GM12872 (cell line): ENCODE results near the gene RTP2.

Experiments
- TF ChIP-seq, protein P1 (sequence below): IDR thresholded peaks from 3 replicates; pipeline ENCODE4 v1.5.1; 2011; ENCODE audit warnings: low read depth, mild to moderate bottlenecking, low read length, moderate library complexity; ENCODE audit not compliant: insufficient read depth

Gene RTP2

DNA sequence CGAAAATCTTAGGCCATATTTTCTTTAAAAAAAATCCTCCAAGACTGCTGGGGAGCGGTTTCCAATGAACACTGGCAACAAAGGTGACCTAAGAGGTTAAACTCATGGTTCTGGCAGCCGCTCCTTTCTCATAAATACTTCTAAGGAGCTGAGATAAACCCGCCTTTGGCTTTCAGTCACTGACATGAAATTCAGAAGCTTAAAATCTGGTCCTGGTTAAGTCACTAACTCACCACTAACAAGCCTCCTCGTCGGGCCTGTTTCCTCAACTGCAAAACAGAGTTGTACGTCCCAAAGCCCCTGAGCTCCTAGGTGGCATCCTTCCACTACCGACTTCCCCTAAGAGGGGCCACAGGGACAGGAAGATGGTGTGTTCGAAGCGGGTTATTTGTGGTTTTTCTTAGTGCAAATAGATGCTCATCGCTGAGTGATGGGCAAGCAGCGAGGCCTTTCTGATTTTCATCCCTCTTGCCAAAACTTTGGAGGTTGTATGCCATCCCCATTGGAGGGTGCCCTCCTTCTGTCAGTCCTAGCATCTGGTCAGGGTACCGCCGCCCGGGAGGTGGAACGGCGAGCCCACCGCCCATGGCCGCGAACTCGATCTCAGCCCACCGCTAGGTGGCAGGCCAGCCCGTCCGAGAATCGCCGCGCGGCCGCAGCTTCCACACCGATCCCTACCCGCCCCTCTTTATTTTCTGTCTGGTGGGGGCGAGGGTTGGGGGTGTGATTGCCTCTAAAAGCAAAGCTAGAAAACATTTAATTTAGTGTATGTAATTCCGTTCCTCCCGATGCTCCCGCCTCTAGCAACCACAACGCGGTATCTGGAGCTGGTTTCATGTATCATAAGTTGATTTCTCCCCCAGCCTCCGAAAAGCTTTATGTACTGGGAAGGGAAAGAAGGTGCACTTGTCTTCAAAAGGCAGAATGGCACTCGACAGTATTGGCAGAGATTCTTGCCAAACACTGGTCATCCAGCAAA is 38.4 kb upstream of the RTP2 start:
- TF ChIP-seq, protein P1, sequence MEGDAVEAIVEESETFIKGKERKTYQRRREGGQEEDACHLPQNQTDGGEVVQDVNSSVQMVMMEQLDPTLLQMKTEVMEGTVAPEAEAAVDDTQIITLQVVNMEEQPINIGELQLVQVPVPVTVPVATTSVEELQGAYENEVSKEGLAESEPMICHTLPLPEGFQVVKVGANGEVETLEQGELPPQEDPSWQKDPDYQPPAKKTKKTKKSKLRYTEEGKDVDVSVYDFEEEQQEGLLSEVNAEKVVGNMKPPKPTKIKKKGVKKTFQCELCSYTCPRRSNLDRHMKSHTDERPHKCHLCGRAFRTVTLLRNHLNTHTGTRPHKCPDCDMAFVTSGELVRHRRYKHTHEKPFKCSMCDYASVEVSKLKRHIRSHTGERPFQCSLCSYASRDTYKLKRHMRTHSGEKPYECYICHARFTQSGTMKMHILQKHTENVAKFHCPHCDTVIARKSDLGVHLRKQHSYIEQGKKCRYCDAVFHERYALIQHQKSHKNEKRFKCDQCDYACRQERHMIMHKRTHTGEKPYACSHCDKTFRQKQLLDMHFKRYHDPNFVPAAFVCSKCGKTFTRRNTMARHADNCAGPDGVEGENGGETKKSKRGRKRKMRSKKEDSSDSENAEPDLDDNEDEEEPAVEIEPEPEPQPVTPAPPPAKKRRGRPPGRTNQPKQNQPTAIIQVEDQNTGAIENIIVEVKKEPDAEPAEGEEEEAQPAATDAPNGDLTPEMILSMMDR: peak; percentile 85

DNA sequence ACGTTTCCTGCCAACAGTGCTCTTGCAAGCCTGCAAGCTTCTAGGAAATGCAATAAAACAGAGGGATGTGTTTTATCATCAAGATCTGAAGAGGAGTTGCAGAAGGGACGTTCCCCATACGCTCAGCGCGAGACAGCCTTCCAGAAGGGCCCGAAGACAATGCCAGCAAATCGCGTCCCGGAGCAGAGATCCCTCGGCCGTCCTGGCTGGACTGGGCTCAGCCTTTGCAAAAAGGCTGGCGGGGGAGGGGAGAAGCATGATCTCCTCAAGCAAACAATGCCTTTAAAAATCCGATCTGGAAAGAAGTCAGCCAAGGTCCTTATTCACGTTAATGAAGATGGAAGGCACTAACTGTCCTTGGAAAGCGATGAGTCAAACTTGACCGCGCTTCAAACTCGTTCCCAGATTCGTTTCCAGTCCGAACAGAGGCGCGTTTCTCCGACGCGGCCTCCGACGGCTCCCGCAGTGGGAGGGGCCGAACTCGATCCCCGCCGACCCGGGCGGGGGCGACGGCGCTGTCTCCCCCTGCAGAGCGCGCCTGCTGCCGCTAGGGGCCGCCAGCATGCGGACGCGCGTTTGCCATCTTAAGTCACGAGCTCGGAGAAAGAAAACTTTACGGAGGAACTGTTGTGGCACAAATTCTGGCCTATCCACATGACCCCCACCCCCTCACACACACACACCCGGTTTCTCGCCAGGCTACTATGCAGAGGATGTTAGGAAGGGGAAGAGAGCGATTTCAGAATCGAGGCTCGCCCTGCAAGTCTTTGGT is 37.4 kb upstream of the RTP2 start:
- TF ChIP-seq, protein P1: peak; percentile 99

DNA sequence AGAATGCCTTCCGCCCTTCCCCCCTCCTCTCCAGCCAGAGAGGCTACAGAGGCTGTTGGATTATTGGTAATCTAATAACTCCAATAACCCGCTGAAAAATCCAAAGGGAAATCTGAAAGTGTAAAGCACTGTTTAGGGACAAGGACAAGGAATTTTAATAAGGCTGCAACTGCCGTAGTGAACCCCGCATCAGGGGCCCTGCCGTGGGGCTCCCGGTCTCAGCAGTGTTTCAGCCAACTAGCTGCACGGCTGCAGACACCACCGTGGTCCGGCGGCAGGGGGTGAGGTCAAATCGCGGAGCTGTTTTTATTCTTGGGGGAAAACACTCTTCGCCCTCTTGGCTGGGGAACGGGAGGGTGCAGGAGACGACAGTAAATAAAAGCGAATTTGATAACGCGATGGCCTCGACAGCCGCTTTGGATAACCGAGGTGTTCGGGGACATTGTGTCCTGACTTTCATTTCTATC is 36.8 kb upstream of the RTP2 start:
- TF ChIP-seq, protein P1: no peak

DNA sequence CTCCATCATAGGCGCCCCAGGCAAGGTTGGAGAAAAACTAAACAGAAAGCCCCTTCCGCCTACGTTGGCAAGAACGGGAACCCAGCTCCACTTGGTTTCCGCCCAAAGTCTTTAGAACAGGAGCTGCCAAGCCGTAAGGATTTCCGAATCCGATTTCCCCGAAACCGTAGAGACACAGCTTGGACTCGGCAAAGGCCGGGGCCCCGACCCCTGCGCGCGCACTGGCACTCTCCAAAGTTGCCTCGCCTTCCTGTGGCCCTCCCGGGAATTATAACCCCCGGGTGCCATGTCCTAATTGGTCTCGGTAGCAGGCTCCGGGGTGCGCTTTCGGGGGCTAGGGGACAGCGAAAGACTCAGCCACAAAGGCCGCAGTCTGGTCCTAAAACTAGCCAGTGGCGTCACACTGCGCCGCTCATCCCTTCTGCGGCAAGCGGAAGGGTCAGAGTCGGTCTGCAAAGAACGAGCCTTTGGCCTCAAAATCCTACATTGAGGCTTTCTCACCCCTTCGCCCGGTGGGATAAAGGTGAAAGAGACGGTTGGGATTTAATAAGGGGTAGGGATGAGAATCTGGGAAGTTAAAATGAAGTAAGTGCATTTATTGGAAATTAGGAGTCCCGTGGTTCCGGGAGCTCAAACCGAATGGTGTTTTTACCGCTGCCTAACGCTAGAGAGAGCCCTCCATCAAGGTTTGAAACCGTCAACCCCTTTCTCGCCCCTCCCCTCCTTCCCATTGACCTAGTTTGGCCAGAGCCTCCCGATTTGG is 36.2 kb upstream of the RTP2 start:
- TF ChIP-seq, protein P1: peak; percentile 93

DNA sequence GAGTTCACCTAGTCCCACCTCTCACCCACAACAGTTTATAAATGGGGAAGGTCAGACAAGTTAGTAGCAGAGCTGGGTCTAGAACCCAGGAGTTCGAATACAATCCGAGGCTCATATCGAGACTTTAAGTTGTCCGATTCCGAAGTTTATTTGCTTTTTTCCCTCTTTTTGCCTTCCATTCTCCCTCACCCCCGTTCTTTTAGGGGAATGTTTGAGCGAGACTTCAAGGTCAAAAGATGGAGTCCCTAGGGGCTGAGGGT is 35.6 kb upstream of the RTP2 start:
- TF ChIP-seq, protein P1: no peak

DNA sequence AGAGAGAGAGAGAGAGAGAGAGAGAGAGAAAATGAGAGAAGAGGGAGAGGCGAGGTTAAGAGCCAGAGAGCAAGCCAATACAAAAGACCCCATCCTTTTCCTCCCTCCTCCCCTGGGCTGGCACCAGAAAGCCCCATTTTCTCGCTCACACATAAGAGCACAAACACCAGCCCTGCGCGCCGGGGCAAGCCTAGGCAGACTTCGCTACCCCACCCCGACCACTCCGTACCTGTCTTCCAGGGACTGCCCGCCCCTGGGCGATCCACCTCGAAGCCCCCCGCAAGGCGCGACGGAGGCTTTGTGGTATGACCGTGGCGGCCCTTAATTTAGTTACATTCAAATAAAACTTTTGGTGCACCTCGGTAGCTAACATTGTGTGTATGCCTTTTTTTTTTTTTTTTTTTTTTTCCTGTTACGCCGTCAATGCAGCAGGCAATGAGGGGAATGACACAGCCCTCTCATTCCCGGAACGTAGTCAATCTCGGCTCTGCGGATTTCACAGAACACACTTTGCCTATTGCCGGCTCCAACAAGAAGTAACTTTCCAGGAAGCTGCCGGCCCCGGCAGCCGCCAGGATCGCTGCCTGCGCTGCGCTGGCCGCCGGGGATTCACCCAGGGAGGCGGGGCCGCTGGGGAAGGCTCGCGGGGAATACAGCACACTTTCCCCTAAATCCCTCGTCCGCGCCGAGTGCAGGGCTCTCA is 35.2 kb upstream of the RTP2 start:
- TF ChIP-seq, protein P1: no peak
